M059J (cell line): ENCODE results near the gene FAM167B. TPM values are rescaled to one million over a fixed set of nuclear protein-coding genes. Genes with fewer than 3 reads are reported as not detected.
A peak's percentile ranks its signal among the peaks of the same experiment; 100 is the strongest.
"Not testable (repeated sequence)": the region's sequence is repeated elsewhere in the genome, so short reads cannot be mapped to it uniquely, and the experiment has no call there.

ENCODE experiments used
- DNase-seq: peaks from one replicate; pipeline ENCODE4 v3.0.0-alpha.2; 2012; ENCODE audit warnings: low read depth
- total RNA-seq: library from RNA; depleted of rRNA; stranded (reverse); fragments of >200 nt; shearing (Covaris generic); gene quantifications from 2 replicates; pipeline ENCODE4 v1.2.3, GENCODE V29; 2014

Gene FAM167B
- total RNA-seq, 1 experiment from 2014 or later: 1.4 TPM

DNA sequence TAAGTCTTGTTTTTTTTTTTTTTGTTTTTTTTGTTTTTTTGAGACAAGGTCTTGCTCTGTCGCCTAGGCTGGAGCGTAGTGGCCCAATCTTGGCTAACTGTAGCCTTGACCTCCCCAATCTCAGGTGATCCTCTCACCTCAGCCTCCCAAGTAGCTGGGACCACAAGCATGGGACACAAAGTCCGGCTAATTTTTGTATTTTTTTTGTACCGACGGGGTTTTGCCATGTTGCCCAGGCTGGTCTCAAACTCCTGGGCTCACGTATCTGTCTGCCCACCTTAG lies 10.1 kb downstream of the FAM167B start:
- DNase-seq: no peak

- not testable (repeated sequence) for DNase-seq
Observed at GRCh38 chr1:32263236-32263593, 16.2 kb downstream of the FAM167B start.

- no peak for DNase-seq
Observed at GRCh38 chr1:32263744-32264143, 16.7 kb downstream of the FAM167B start.

- no peak for DNase-seq
Observed at GRCh38 chr1:32265846-32266245, 18.8 kb downstream of the FAM167B start.

- DNase-seq: peak; percentile 53
Observed at GRCh38 chr1:32266921-32267591, 20.0 kb downstream of the FAM167B start.

- DNase-seq: no peak
Observed at GRCh38 chr1:32269744-32270143, 22.7 kb downstream of the FAM167B start.

DNA sequence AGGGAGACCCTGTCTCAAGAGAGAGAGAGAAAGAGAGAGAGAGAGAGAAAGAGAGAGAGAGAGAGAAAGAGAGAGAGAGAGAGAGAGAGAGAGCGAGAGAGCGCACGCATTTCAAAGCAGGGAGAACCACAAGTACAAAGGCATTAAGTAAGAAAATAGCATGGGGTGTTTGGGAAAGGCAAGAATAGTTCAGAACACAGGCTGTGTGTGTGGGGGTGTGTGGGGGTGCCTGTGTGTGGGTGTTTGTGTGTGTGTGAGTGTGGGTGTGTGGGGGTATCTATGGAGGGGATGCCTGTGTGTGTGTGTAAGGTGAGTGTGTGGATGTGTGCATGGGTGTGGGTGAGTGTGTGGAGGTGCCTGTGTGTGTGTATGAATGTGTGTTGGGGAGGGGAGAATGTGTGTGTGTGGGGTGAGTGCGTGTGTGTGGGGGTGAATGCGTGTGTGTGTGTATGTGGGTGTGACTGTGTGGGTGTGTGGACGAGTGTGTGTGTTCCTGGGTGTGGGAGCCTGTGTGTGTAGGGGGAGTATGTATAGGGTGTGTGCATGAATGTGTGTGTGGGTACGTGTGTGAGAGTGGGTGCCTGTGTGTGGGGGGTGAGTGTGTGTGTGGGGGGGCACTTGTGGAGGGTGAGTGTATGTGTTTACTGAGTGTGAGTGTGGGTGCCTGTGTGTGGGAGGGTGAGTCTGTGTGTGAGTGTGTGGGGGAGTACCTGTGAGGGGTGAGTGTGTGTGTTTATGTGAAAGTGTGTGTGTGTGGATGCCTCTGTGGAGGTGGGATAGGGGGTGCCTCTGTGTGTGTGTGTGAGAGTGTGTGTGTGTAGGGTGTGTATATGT lies 25.8 kb downstream of the FAM167B start:
- no peak for DNase-seq

- DNase-seq: peak; percentile 73
Observed at GRCh38 chr1:32273391-32274208, 26.6 kb downstream of the FAM167B start.

DNA sequence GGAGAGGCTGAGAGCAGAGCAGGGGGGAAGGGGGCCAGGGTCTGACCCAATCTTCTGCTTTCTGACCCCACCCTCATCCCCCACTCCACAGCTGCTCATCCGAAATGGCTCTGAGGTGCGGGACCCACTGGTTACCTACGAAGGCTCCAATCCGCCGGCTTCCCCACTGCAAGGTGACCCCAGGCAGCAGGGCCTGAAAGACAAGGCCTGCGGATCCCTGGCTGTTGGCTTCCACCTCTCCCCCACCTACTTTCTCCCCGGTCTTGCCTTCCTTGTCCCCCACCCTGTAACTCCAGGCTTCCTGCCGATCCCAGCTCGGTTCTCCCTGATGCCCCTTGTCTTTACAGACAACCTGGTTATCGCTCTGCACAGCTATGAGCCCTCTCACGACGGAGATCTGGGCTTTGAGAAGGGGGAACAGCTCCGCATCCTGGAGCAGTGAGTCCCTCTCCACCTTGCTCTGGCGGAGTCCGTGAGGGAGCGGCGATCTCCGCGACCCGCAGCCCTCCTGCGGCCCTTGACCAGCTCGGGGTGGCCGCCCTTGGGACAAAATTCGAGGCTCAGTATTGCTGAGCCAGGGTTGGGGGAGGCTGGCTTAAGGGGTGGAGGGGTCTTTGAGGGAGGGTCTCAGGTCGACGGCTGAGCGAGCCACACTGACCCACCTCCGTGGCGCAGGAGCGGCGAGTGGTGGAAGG lies 27.8 kb downstream of the FAM167B start:
- no peak for DNase-seq

- no peak for DNase-seq
Observed at GRCh38 chr1:32275424-32275823, 28.4 kb downstream of the FAM167B start.

DNA sequence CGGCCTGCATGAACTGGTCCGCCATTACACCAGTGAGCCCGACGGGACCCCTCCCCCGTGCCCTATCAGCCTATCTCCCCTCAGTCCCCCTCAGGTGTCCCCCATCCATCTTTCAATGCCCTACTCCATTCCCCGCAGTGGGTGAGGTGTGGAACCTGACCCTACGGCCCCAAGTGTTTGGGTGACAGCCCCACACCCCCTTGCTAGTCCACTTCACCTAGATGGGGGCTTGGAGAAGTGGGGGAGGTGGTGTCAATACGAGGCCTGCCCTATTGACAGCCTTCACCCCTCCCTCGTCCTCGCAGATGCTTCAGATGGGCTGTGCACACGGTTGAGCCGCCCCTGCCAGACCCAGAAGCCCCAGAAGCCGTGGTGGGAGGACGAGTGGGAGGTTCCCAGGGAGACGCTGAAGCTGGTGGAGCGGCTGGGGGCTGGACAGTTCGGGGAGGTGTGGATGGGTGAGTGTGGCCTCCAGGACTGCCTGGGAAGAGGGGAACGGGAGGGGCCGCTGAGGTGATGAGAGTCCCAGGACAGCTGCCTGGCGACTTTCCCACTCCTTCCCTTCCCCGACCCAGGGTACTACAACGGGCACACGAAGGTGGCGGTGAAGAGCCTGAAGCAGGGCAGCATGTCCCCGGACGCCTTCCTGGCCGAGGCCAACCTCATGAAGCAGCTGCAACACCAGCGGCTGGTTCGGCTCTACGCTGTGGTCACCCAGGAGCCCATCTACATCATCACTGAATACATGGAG lies 29.2 kb downstream of the FAM167B start:
- no peak for DNase-seq

- DNase-seq: not testable (repeated sequence)
Observed at GRCh38 chr1:32284777-32285176, 37.8 kb downstream of the FAM167B start.

GRCh38 chr1:32285658-32286057 lies 38.6 kb downstream of the FAM167B start:
- DNase-seq: no peak

DNA sequence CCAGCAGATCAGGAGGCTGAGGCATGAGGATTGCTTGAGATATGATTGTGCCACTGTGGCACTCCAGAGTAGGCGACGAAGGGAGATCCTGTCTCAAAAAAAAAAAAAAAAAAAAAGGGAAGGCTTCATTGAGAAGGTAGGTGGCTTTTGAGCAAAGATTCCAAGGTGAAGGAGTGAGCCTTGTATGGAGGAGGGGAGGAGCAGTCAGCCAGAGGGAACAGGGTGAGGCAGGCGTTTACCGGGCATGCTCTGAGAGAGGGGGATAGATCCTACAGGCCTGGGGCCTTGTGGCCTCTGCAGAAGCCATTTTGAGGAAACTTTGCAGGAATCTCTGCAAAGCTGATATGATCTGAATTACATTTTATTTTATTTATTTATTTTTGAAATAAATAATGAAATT lies 39.7 kb downstream of the FAM167B start:
- no peak for DNase-seq

GRCh38 chr1:32289256-32289655 lies 42.2 kb downstream of the FAM167B start:
- no peak for DNase-seq

GRCh38 chr1:32291145-32291707 lies 44.2 kb downstream of the FAM167B start:
- peak; percentile 88 for DNase-seq

- DNase-seq: peak; percentile 96
Observed at GRCh38 chr1:32291708-32292538, 44.9 kb downstream of the FAM167B start, which contains the start of gene HDAC1. TSS of gene HDAC1 (plus strand) at chr1:32292083. CDS start at chr1:32292170, 87 bp downstream.

- not testable (repeated sequence) for DNase-seq
Observed at GRCh38 chr1:32298211-32298610, 51.2 kb downstream of the FAM167B start.
